GM19455 (cell line): Measurements from ENCODE around the gene KRT82.
"Not testable (repeated sequence)": the region's sequence is repeated elsewhere in the genome, so short reads cannot be mapped to it uniquely, and the experiment has no call there.

Source experiments
- ATAC-seq: cut with Tn5 transposase; IDR thresholded peaks from one replicate; pipeline ENCODE4 v1.9.1; 2021; ENCODE audit not compliant: unreplicated experiment

KRT82 gene

DNA sequence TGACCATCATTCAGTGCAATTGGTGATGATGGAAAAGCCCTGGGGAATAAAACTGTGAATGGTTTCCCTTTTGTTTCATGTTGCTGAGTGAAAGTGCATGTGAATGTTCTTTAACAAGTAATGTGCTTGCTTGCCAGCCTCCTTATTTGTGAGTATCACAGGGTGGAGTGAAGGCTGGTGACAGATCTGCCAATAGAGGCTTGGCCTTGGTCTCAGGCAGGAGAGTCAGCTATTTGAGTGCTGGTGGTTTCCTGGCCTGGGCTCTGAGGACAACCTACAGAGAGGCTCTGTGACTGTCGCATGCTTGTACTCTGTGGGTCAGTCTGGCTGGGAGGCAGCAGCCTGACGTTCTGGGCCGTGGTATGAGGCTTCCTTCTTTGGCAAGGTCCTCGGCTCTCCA lies 59.5 kb downstream of the KRT82 start:
- ATAC-seq, result no peak

DNA sequence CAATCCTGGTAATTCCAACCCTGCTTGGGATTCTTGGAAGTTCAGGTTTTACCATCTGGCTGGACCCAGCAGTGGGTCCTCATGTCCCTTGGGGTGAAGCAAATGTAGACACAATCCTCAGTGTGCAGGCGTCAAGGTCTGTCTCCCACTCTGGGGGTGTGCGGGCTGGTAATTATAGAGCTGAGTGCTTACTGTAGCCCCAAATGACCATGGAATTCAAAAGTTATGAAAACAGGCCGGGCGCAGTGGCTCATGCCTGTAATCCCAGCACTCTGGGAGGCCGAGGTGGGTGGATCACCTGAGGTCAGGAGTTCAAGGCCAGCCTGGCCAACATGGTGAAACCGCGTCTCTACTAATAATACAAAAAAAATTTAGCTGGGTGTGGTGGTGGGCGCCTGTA lies 61.1 kb downstream of the KRT82 start:
- ATAC-seq, result not testable (repeated sequence)

DNA sequence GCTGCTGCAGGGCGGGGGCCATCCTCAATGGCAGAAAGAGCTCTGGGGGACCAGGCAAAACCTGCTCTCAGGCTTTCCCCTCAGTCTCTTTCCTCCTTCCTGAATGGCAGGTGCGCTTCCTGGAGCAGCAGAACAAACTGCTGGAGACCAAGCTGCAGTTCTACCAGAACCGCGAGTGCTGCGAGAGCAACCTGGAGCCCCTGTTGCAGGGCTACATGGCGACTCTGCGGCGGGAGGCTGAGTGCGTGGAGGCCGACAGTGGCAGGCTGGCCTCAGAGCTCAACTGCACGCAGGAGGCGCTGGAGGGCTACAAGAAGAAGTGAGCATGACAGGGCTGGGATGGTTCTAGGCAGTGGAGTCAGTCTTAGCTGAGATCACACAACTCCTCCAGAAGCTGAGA lies 62.0 kb downstream of the KRT82 start:
- ATAC-seq, result no peak
